ENCODE results near the gene ASH1L.

DNA sequence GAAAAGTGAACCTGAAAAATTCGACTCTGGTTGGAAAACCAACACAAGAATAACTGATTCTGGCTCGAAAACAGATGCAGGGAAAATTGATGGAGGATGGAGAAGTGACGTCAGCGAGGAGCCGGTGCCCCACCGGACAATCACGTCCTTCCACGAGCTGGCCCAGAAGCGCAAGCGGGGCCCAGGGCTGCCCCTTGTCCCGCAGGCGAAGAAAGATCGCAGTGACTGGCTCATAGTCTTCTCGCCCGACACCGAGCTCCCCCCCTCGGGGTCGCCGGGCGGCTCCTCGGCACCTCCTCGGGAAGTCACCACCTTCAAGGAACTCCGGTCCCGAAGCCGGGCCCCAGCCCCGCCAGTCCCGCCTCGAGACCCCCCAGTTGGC, 240.0 kb downstream of the ASH1L start:
- TF ChIP-seq ZNF384 (IDR thresholded peaks at IDR 0.05) (no peak), FOXM1 (IDR thresholded peaks at IDR 0.05; ENCODE audit: borderline replicate concordance) (no peak), ELF4 (IDR thresholded peaks at IDR 0.05) (no peak), SP1 (IDR thresholded peaks at IDR 0.05) (no peak), FOXA1 (IDR thresholded peaks at IDR 0.05) (no peak), BHLHE40 (IDR thresholded peaks at IDR 0.05; ENCODE audit: borderline replicate concordance) (no peak), NFRKB (IDR thresholded peaks at IDR 0.05) (no peak), SUZ12 (IDR thresholded peaks at IDR 0.05) (no peak), CTBP1 (IDR thresholded peaks at IDR 0.05; ENCODE audit: borderline replicate concordance) (no peak), FOXK2 (IDR thresholded peaks at IDR 0.05) (no peak)
- TF ChIP-seq, protein P1, sequence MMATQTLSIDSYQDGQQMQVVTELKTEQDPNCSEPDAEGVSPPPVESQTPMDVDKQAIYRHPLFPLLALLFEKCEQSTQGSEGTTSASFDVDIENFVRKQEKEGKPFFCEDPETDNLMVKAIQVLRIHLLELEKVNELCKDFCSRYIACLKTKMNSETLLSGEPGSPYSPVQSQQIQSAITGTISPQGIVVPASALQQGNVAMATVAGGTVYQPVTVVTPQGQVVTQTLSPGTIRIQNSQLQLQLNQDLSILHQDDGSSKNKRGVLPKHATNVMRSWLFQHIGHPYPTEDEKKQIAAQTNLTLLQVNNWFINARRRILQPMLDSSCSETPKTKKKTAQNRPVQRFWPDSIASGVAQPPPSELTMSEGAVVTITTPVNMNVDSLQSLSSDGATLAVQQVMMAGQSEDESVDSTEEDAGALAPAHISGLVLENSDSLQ (IDR thresholded peaks at IDR 0.05) = no peak
